DMS53 treated with DMSO at 0.1 percent for 48 hours (cell line): ENCODE measurements around the gene ADAMTS4.

Experiments
- DNase-seq: peaks from one replicate; lab custom pipeline; 2025; ENCODE audit not compliant: unreplicated experiment; lab: John Stamatoyannopoulos, UW

Gene ADAMTS4

GRCh38 chr1:161222175-161223019, 23.5 kb upstream of the ADAMTS4 start:
- no peak for DNase-seq

- no peak for DNase-seq
Measured at GRCh38 chr1:161220002-161220401, 21.1 kb upstream of the ADAMTS4 start.

DNA sequence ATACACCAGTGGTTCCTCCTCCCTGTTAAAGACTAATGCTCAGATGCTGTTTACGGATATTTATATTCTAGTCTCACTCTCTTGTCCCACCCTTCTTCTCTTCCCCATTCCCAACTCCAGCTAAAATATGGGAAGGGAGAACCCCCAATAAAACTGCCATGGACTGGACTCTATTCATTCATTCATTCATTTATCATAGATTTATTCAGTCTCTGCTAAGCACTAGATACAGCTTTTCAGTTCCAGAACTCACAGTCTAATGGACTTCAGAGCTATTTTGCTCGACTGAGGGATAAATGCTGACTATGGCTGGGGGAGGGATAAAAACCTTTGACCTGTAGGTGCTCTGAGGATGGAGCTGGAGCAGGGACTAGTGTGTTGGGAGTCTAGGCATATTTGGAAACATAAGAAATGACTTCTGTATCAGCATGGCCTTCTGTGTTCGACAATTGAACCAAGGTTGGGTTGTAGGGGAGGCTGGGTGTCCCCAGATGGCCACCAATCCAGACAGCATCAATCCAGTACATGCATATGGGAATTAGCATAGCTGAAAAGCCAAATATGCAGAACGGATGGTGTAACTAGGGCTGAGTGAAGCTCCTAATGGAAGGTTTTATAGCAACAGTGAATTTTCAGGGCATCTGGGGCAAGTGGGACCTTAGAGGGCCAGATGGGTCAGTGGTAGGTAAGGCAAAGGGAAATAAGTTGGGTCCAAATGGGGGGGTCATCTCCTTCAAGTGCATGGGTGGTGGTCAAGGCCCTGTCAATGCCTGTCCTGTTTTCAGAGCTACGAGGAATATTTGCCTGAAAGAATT, 20.4 kb upstream of the ADAMTS4 start:
- no peak for DNase-seq

DNA sequence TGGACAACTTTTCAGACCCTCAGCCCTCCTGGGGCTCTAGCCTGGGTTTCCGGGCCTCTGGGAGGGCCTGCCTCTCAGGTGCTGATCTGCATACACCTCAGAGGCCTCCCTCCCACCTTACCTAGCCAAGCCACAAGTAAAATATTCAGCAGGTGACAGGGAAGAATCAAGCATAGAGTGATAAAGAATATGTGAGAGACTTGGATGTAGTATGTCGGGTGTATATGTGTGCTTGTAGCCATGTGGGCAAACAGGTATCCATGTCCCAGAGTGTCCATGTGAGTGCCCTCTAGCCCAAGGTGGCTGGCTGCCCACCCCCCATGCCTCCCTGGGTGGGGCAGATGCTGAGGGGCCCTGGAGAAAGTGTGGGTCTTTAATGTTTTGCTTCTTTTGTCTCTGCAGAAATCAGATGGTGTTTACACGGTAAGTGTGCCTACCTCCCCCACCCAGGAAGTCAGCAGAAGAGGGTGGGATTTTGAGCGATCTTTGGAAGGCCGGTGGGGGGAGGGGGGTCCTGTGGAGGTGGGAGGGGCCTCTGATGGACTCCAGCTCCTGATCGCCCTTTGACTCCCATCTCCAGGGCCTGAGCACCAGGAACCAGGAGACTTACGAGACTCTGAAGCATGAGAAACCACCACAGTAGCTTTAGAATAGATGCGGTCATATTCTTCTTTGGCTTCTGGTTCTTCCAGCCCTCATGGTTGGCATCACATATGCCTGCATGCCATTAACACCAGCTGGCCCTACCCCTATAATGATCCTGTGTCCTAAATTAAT, 19.6 kb upstream of the ADAMTS4 start:
- no peak for DNase-seq

DNA sequence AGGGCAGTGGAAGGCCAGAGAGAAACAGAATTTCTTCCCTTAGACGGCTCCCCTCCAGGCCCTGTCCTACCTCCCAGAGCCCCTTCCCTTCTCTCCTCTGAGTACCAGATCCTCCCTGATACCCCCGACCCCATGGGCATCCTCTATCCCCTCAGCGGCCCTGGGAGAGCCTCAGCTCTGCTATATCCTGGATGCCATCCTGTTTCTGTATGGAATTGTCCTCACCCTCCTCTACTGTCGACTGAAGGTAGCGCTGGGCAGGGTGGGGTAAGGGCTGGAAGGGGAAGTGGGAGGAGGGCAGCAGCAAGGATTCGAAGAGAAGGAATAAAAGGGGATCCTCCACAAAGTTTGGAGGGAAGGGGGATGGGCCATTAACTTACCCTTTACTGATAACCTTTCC, 19.0 kb upstream of the ADAMTS4 start:
- DNase-seq, result no peak

GRCh38 chr1:161216945-161217712, 18.3 kb upstream of the ADAMTS4 start:
- DNase-seq, result no peak

- no peak for DNase-seq
Measured at GRCh38 chr1:161215076-161215475, 16.2 kb upstream of the ADAMTS4 start, which contains the start of gene FCER1G. Gene FCER1G (plus strand): TSS chr1:161215295. CDS start chr1:161215322, 27 bp downstream.

- no peak for DNase-seq
Measured at GRCh38 chr1:161214369-161214768, 15.5 kb upstream of the ADAMTS4 start.

DNA sequence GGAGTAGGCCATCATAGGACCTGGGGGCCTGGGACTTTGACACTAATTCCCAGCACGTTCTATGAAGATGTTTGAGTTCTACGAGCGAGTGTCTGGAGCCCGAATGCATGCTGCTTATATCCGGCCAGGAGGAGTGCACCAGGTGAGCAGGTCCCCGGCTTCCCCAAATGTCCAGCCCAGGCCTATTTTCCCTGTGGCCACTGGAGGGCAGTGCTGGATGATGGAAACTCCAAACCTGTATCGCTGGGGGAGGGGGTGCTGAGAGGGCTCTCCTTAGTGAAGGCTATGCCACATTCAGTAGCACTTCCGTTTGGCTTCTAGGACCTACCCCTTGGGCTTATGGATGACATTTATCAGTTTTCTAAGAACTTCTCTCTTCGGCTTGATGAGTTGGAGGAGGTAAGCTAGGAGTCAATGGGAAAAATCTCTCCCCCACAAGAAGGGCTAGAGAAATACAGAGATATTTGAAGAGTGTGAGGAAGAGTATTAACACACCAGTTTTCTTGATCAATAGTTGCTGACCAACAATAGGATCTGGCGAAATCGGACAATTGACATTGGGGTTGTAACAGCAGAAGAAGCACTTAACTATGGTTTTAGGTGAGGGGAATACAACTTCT, 11.0 kb upstream of the ADAMTS4 start:
- DNase-seq, result peak; percentile 81

DNA sequence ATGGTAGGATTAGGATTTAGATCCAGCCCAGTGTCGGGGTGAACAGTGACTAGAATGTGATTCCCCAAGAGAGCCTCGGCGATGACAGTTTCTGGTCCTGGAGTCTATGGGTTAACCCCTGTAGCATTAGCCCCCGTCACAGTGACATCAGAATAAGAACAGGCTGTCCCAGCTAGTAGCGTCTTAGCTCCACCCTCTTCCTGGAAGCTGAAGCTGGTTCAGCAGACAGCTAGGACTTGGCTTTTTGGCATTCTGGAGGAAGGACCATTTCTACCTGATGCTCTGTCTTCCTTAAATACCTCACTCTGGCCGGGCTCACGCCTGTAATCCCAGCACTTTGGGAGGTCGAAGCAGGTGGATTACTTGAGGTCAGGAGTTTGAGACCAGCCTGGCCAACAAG, 8.3 kb upstream of the ADAMTS4 start:
- DNase-seq, result no peak

- DNase-seq, result no peak
Measured at GRCh38 chr1:161206411-161207140, 7.7 kb upstream of the ADAMTS4 start.

DNA sequence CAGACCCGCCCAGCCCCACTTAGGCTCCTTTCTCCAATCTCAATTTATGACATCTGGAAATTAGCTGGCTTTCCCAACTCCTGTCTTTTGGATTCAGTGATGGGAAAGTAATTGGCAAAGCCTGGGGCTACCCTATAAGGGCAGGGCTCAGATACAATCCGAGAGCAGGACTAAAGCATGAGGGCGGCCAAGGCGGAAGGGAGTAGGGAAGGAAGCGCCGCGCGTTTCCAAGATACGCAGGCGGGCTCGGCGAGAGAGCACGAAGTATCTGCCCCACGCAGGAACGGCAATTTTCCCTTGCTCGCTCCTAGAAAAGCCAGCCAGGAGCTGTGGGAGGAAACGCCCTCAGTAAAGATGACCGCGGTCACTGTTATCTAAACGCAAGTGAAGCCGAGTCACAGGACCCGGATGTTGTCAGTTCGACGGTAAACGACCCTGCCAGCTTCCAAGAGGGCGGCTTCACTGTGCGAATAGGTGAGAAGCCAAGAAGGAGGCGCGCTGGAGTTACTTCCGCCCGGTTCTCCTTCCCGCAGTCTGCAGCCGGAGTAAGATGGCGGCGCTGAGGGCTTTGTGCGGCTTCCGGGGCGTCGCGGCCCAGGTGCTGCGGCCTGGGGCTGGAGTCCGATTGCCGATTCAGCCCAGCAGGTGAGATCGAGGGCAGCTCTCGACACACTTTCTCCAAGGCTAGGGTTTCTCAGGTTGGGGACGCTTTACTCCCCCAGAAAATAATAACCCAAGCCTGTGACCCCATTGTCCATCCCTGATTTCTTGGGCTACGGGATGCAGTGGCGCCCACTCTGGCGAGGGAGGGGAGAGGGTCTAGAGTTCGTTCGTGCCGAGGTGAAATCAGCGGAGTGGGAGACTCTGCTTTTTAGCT, 3.2 kb upstream of the ADAMTS4 start, which contains the start of gene NDUFS2:
NDUFS2 (plus strand) TSS at position 532 of the 877 bp plus-strand sequence; CDS start at position 551, 19 bp downstream.
- DNase-seq, result peak; percentile 97

GRCh38 chr1:161200992-161201835, 2.4 kb upstream of the ADAMTS4 start:
- DNase-seq, result no peak

DNA sequence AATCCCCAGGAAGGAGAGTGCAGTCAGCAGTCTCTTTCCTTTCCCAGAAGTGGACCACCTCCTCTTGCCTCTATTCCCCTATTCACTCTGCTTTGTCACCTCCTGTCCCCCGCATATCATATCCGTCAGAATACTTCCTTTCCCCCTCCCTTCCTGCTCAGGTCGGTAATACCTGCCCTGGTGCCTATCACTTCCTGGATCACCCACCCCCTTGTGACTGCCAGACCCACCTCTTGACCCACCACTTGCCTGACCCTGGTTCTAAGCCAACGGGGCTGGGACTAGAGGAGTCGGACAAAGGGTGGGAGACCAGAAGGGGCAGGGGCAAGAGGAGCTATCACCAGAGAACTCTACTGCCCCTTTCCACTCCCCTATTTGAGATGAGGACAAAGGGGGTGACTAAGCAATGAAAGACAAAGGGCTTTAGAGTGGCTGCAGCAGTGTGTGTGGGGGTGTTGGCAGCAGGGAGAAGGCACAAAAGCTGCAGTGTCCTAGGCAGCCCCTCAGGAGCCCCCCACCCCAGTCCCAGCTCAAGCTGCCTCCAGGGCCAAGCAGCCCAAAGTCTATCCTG, 1.7 kb upstream of the ADAMTS4 start:
- no peak for DNase-seq

DNA sequence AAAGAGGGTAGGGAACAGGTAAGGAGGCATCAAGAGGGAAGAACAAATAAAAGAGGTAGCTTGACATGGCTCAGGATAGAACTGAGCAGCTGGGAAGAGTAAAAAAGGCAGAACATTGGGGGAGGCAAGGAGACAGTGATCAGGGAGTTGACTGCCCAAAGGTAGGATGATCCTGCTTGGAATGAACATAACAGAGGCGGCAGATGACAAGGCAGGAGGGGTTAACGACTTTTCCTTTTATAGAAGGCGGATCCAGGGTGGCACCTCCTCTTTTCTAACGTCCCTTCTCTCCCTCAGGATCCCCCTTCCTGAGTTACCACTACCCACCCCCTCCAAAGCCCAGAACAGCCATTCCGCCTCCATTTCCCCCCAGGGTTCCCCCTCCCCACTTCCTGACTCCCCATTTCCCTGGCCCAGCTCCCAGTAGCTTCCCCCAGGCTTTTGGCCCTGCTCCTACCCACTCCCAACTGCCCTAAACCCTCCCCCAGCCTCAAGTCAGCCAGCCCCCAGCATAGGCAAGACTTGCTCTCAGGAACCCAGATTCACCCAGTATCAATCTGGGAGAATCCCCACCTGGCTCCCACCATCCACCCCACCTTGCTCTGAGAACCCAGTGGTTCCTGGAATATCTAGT, 769 bp upstream of the ADAMTS4 start:
- no peak for DNase-seq

DNA sequence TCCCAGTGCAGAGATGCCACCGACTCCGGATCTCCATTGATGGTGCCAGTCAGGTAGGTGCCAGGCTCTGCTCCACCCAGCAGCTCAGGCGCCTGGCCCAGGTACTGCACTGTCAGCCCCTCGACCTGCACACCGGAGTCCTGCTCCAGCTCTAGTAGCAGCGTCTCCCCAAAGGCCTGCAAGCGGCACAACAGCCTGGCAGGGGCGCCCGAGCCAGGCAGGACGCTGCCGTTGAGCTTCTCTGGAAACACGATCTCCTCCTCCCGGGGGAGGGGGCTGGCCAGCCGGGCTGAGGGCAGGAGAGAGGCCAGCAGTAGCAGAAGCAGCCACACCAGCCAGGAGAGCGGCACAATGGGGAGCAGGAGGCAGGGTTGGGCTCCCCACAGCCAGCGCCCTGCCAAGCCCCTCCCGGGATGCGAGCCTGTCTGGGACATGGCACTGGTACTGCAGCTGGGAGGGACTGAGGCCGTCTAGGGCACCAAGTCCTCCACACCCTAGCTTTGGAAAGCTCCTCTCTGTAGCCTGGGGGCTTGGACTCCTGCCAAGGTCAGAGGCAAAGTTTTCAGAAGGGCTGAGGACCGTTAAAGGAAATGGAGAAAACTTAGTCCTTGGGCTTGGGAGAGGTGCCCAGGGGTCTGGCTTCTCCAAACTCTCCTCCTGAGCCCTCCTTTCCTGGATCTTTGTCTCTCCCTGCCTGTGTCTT, 509 bp downstream of the ADAMTS4 start:
- no peak for DNase-seq
